Measurements from ENCODE around the gene CCDC85C.

DNA sequence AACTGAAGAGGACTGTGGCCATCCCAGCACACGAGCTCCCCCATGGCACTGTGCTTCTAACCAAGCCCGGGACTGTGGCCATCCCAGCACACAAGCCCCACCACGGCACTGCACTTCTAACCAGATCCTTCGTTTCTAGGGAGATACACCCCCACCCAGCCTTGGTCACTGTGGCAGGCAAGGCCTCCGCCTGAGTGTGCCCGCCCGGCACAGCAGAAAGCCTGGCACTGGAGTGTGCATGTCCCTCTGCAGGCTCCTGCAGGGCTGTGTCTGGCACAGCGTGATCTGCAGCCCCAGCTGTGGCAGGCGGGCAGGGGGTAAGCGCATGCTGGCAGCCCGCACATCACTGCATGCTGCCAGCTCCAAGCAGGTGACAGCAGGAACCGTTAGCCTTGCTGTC, 49.8 kb downstream of the CCDC85C start:
- TF ChIP-seq EZH2 (IDR thresholded peaks at IDR 0.05), result no peak
- TF ChIP-seq POLR2AphosphoS5 (IDR thresholded peaks at IDR 0.05; ENCODE audit: borderline replicate concordance, low read depth, low read length), result no peak
- TF ChIP-seq FOXP2 (optimal IDR thresholded peaks at IDR 0.05; ENCODE audit: control extremely low read depth, extremely low read length, insufficient read depth), result no peak

Data from SK-N-MC (cell line).